ENCODE results near the gene VCPKMT.

Gene VCPKMT

GRCh38 chr14:50113381-50114035 is 2.9 kb downstream of the VCPKMT start:
- Histone ChIP-seq H3K4me3 (no peak overlapping the region), H3K9me3 (no peaks in the 10 kb centered on the region), H3K4me1 (peaks cover 0 to 22% (median 12%) of the 10 kb centered on the region in 4 donors), H3K27me3 (no peaks in the 10 kb centered on the region), H3K27ac (no peak overlapping the region), H3K36me3 (peaks cover 29 to 57% (median 56%) of the 10 kb centered on the region in 3 donors)
- TF ChIP-seq CTCF (IDR thresholded peaks at IDR 0.05): no peak
- intact Hi-C loops (cut with DNase I; ENCODE audit: low total_unique reads): loop anchor here (10.0 kb wide), 2 partner anchors 109 to 479 kb away; partner anchors contain the start of gene DNAAF2
- DNase-seq: no peak

GRCh38 chr14:50110323-50111037 is 5.9 kb downstream of the VCPKMT start:
- no peak for DNase-seq
- peaks cover 25 to 63% (median 49%) of the 10 kb centered on the region in 3 donors for H3K36me3 ChIP-seq
- intact Hi-C loops (cut with DNase I; ENCODE audit: low total_unique reads): loop anchor here (10.0 kb wide), 2 partner anchors 106 to 476 kb away; partner anchors contain the start of gene DNAAF2
- peaks cover 0 to 12% (median 4%) of the 10 kb centered on the region in 4 donors for H3K4me1 ChIP-seq
- no peaks in the 10 kb centered on the region for H3K27me3 ChIP-seq
- no peak for TF ChIP-seq CTCF (IDR thresholded peaks at IDR 0.05)
- no peak overlapping the region for H3K4me3 ChIP-seq
- H3K27ac ChIP-seq: no peak overlapping the region
- no peaks in the 10 kb centered on the region for H3K9me3 ChIP-seq

GRCh38 chr14:50109342-50109741 is 7.0 kb downstream of the VCPKMT start:
- no peaks in the 10 kb centered on the region for H3K9me3 ChIP-seq
- H3K36me3 ChIP-seq: peaks cover 25 to 63% (median 44%) of the 10 kb centered on the region in 3 donors

GRCh38 chr14:50107850-50108249 is 8.5 kb downstream of the VCPKMT start:
- H3K27me3 ChIP-seq: no peaks in the 10 kb centered on the region
- H3K27ac ChIP-seq: no peak overlapping the region
- H3K4me1 ChIP-seq: no peaks in the 10 kb centered on the region
- H3K4me3 ChIP-seq: no peak overlapping the region
- no peak for DNase-seq
- H3K36me3 ChIP-seq: peaks cover 25 to 51% (median 33%) of the 10 kb centered on the region in 3 donors
- H3K9me3 ChIP-seq: no peaks in the 10 kb centered on the region
- intact Hi-C loops (cut with DNase I; ENCODE audit: low total_unique reads): no loop called here
- no peak for TF ChIP-seq CTCF (IDR thresholded peaks at IDR 0.05)

More at GRCh38 chr14:50109342-50109741, 7.0 kb downstream of the VCPKMT start:
- Histone ChIP-seq H3K27me3 (no peaks in the 10 kb centered on the region), H3K4me1 (peaks cover 0 to under 1% (median 0%) of the 10 kb centered on the region in 4 donors), H3K27ac (no peak overlapping the region), H3K4me3 (no peak overlapping the region)
- TF ChIP-seq CTCF (IDR thresholded peaks at IDR 0.05): no peak
- no peak for DNase-seq
- intact Hi-C loops (cut with DNase I; ENCODE audit: low total_unique reads): no loop called here

- Histone ChIP-seq H3K27ac (no peak overlapping the region), H3K4me3 (no peak overlapping the region), H3K36me3 (peaks cover 11 to 36% (median 19%) of the 10 kb centered on the region in 3 donors), H3K27me3 (no peaks in the 10 kb centered on the region), H3K9me3 (no peaks in the 10 kb centered on the region), H3K4me1 (no peaks in the 10 kb centered on the region)
- no peak for DNase-seq
- no peak for TF ChIP-seq CTCF (IDR thresholded peaks at IDR 0.05)
- intact Hi-C loops (cut with DNase I; ENCODE audit: low total_unique reads): no loop called here
Observed at GRCh38 chr14:50106178-50106577, 10.2 kb downstream of the VCPKMT start.

Data from tibial artery (tissue), 4 donors.